PC-3 (cell line): Measurements from ENCODE around the gene TRMT112. TPM values are rescaled to one million over a fixed set of nuclear protein-coding genes. Genes with fewer than 3 reads are reported as not detected.
A peak's percentile ranks its signal among the peaks of the same experiment; 100 is the strongest.

Source experiments
- ATAC-seq: fragments of 200-7000 bp; cut with Tn5 transposase; 2 replicates; pipeline ENCODE4 v1.9.1; 2020; ENCODE audit warnings: mild to moderate bottlenecking, moderate library complexity
- BruUV-seq: library from RNA; stranded (reverse); fragments of 400-500 nt; replicated peaks from 2 replicates; lab custom pipeline; 2021; lab: Mats Ljungman, UMichigan
- CTCF ChIA-PET: fragments of 300-600 bp; sonication (Branson Sonifier 250); formaldehyde crosslinking; loops from one replicate; lab custom pipeline; 2022; ENCODE audit warnings: antibody characterized with exemption; lab: Charles Lee
- POLR2A ChIA-PET: fragments of 300-600 bp; sonication (Branson Sonifier 250); formaldehyde crosslinking; loops from one replicate; lab custom pipeline; 2022; ENCODE audit warnings: antibody characterized with exemption; ENCODE audit not compliant: unreplicated experiment; lab: Charles Lee
- DNase-seq: peaks from one replicate; pipeline ENCODE4 v3.0.0-alpha.2; 2015
- H2AFZ ChIP-seq: fragments of 300-600 bp; sonication (generic); 2 replicates; pipeline ENCODE4 v1.6.0; 2016; ENCODE audit warnings: antibody characterized with exemption, low read length
- H3F3A ChIP-seq: fragments of 300-600 bp; sonication (generic); one replicate; pipeline ENCODE4 v1.6.0; 2017; ENCODE audit warnings: antibody characterized with exemption, low read length, control low read depth, mild to moderate bottlenecking; ENCODE audit not compliant: unreplicated experiment
- H3K27ac ChIP-seq: fragments of 300-600 bp; sonication (generic); 2 replicates; pipeline ENCODE4 v1.5.1; 2016; ENCODE audit warnings: mild to moderate bottlenecking, low read length
- H3K27me3 ChIP-seq: fragments of 300-600 bp; sonication (generic); 2 replicates; pipeline ENCODE4 v1.6.1; 2016; ENCODE audit warnings: low read length, mixed read lengths
- H3K36me3 ChIP-seq: fragments of 300-600 bp; sonication (generic); 2 replicates; pipeline ENCODE4 v1.6.1; 2016; ENCODE audit warnings: low read depth, mixed run types, low read length, mixed read lengths
- H3K4me1 ChIP-seq: fragments of 300-600 bp; sonication (generic); 2 replicates; pipeline ENCODE4 v1.5.1; 2016; ENCODE audit warnings: low read length; ENCODE audit not compliant: insufficient read depth
- H3K4me2 ChIP-seq: fragments of 300-600 bp; sonication (generic); 2 replicates; pipeline ENCODE4 v1.6.0; 2016; ENCODE audit warnings: low read length
- H3K4me3 ChIP-seq: fragments of 300-600 bp; sonication (generic); 2 replicates; pipeline ENCODE4 v1.5.1; 2016; ENCODE audit warnings: mild to moderate bottlenecking, low read length, mixed read lengths
- H3K79me2 ChIP-seq: fragments of 300-600 bp; sonication (generic); 2 replicates; pipeline ENCODE4 v1.6.1; 2017; ENCODE audit warnings: low read length, mixed read lengths
- H3K9ac ChIP-seq: fragments of 300-600 bp; sonication (generic); 2 replicates; pipeline ENCODE4 v1.6.0; 2016; ENCODE audit warnings: mild to moderate bottlenecking, low read length
- H3K9me2 ChIP-seq: fragments of 300-600 bp; sonication (generic); replicated peaks from 2 replicates; pipeline ENCODE4 v1.6.1; 2016; ENCODE audit warnings: mixed run types, low read length, mixed read lengths
- H3K9me3 ChIP-seq: fragments of 300-600 bp; sonication (generic); 2 replicates; pipeline ENCODE4 v1.6.1; 2016; ENCODE audit warnings: low read length, mixed read lengths
- H4K20me1 ChIP-seq: fragments of 300-600 bp; sonication (generic); 2 replicates; pipeline ENCODE4 v1.6.1; 2016; ENCODE audit warnings: low read length, mixed read lengths
- EZH2 ChIP-seq: fragments of 300-600 bp; sonication (generic); IDR thresholded peaks from one replicate; pipeline ENCODE4 v1.6.1; 2017; ENCODE audit warnings: antibody characterized with exemption, mild to moderate bottlenecking, low read length; ENCODE audit not compliant: unreplicated experiment
- EZH2phosphoT487 ChIP-seq: fragments of 300-600 bp; sonication (generic); IDR thresholded peaks from 2 replicates; pipeline ENCODE4 v1.6.1; 2018; ENCODE audit warnings: mild to moderate bottlenecking, antibody characterized with exemption, low read length, borderline replicate concordance
- intact Hi-C: fragments of 100-400 bp; cut with micrococcal nuclease; formaldehyde crosslinking; loops from 2 replicates; pipeline ENCODE4 v1.9.0; 2023
- microRNA-seq: library from miRNA; unstranded; fragments of <30 nt; microRNA quantifications from one replicate; pipeline ENCODE4 v1.1.0, GENCODE V29; 2020; ENCODE audit not compliant: unreplicated experiment
- total RNA-seq: library from RNA; depleted of rRNA; stranded (reverse); fragments of >200 nt; gene quantifications from 2 replicates; pipeline ENCODE4 v1.2.3, GENCODE V29; 2014; rRNA removed
- TF ChIP-seq, protein P1 (sequence below): fragments of 300-600 bp; sonication (generic); conservative IDR thresholded peaks from 2 replicates; pipeline ENCODE4 v1.5.1; 2017; ENCODE audit warnings: antibody characterized with exemption, low read depth, mild to moderate bottlenecking, low read length

The TRMT112 gene
- total RNA-seq, 1 experiment from 2014 or later, result 812 TPM

DNA sequence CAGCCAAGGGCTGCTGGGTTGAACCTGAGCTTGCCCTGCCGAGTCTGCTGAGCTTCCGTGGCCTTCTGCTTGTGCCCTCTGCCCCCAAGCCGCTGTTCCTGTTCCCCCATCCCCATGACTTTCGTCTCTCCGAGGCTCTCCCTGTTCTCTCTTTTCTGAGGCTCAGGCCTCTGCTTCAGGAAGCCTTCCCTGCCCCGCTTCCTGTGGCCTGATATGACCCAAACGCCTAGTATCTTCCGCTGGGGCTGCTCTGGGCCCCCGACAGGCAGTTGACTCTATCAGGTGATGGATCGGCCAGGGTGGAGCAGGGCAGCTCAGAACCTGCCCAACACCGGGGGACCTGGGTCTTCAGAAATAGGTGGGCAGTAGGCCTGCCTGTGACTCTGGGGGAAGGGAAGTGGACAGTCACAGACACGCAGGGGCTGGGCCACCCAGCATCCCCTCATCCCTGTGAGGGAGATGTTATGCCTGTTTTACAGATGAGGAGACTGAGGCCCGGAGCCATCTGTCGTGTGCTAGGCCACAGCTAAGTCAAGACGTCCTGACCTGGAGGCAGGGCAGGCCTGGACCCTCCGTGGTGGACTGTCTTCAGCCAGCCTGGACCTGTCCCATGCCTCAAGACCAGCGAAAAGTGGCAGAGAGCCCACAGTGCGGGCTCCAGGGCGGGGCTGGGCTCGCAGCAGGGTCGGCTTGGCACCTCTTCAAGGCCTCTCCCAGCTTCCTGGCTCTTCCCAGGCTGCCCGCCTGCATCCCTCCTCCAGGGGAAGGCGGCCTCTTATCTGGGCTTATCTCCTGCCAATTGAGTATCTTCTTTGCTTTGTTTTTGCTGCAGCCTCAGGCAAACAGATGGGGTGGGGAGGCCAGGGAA, 49.1 kb downstream of the TRMT112 start:
- no peaks in the 10 kb centered on the region for H3K9me3 ChIP-seq
- peaks cover 35% of the 10 kb centered on the region for H3K4me1 ChIP-seq
- H3K27me3 ChIP-seq, result no peaks in the 10 kb centered on the region
- peak; percentile 58 for DNase-seq
- ATAC-seq, result peak; percentile 1
- H3K79me2 ChIP-seq, result peaks cover 14% of the 10 kb centered on the region; the same call in 1 of the 2 replicates
- peaks cover 13% of the 10 kb centered on the region; the same call in 1 of the 2 replicates for H3K36me3 ChIP-seq
- ChIA-PET POLR2A (no interaction called here), CTCF (no interaction called here)
- H3K9ac ChIP-seq, result no peak overlapping the region
- intact Hi-C loops, result no loop called here
- no peak overlapping the region for H2AFZ ChIP-seq
- H3K27ac ChIP-seq, result peak overlapping the region; percentile 59
- no peaks in the 10 kb centered on the region for H3K9me2 ChIP-seq
- H3K4me2 ChIP-seq, result peak overlapping the region; percentile 82
- BruUV-seq, result no TSS peak
- peak overlapping the region; percentile 69; the same call in 1 of the 2 replicates for H3K4me3 ChIP-seq
- H4K20me1 ChIP-seq, result no peaks in the 10 kb centered on the region
- no peak for TF ChIP-seq EZH2phosphoT487
- no peak for TF ChIP-seq EZH2
- TF ChIP-seq, protein P1, sequence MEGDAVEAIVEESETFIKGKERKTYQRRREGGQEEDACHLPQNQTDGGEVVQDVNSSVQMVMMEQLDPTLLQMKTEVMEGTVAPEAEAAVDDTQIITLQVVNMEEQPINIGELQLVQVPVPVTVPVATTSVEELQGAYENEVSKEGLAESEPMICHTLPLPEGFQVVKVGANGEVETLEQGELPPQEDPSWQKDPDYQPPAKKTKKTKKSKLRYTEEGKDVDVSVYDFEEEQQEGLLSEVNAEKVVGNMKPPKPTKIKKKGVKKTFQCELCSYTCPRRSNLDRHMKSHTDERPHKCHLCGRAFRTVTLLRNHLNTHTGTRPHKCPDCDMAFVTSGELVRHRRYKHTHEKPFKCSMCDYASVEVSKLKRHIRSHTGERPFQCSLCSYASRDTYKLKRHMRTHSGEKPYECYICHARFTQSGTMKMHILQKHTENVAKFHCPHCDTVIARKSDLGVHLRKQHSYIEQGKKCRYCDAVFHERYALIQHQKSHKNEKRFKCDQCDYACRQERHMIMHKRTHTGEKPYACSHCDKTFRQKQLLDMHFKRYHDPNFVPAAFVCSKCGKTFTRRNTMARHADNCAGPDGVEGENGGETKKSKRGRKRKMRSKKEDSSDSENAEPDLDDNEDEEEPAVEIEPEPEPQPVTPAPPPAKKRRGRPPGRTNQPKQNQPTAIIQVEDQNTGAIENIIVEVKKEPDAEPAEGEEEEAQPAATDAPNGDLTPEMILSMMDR, result no peak
- no peaks in the 10 kb centered on the region for H3F3A ChIP-seq

DNA sequence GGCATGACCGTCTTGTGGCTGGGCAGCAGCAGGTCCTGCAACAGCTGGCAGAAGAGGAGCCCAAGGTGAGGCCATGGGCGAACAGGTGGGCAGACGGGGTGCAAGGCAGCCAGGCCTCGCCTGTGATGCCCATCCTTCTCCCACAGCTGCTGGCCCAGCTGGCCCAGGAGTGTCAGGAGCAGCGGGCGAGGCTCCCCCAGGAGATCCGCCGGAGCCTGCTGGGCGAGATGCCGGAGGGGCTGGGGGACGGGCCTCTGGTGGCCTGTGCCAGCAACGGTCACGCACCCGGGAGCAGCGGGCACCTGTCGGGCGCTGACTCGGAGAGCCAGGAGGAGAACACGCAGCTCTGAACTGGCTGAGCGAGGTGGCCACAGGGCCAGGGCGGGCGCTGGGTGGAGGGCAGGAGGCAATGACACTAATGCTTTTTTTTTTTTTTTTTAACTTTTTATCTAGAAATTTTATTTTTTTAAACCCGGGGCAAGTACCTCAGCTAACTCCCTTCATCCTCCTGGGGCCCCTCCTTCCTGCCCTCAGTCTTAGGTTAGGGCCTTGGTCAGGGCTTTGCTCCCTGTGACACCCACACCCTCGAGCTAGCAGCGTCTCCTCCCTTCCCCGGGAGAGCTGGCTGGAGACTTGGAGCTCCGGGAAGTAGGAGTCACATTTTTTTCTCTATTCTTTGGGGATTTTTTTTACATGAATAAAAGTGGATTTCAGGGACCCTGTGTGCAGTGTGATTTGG, 50.0 kb downstream of the TRMT112 start:
- Histone ChIP-seq H3K27ac (no peak overlapping the region), H3F3A (no peaks in the 10 kb centered on the region), H3K27me3 (no peaks in the 10 kb centered on the region), H3K9me3 (no peaks in the 10 kb centered on the region), H3K4me2 (no peak overlapping the region), H3K9ac (no peak overlapping the region), H2AFZ (no peak overlapping the region), H4K20me1 (no peaks in the 10 kb centered on the region), H3K4me3 (no peak overlapping the region), H3K79me2 (peaks cover 11% of the 10 kb centered on the region; the same call in 1 of the 2 replicates), H3K9me2 (no peaks in the 10 kb centered on the region), H3K36me3 (peaks cover 21% of the 10 kb centered on the region; the same call in 1 of the 2 replicates), H3K4me1 (peaks cover 35% of the 10 kb centered on the region)
- intact Hi-C loops, result no loop called here
- ATAC-seq (no peak), DNase-seq (no peak)
- BruUV-seq, result no TSS peak
- TF ChIP-seq EZH2, result no peak
- TF ChIP-seq EZH2phosphoT487, result no peak
- TF ChIP-seq, protein P1, result no peak
- POLR2A ChIA-PET, result no interaction called here
- CTCF ChIA-PET, result no interaction called here

Small RNA genes within 50 kb of the gene (microRNA-seq; reads per million reads assigned to microRNA genes)
- 0.75 reads per million for gene MIR7155

Other genes starting within 250 kb of the TRMT112 start
- 71.4 and 77.1 TPM in 2 replicates for gene MACROD1, start 151.4 kb downstream of the TRMT112 start, total RNA-seq
- 543 and 557 TPM in 2 replicates for gene STIP1, start 131.4 kb downstream of the TRMT112 start, total RNA-seq
- 2.1 and 2.4 TPM in 2 replicates for gene FERMT3, start 110.8 kb downstream of the TRMT112 start, total RNA-seq
- 56.0 and 57.7 TPM in 2 replicates for gene TRPT1, start 91.4 kb downstream of the TRMT112 start, total RNA-seq
- 98.3 and 102 TPM in 2 replicates for gene NUDT22, start 91.3 kb downstream of the TRMT112 start, total RNA-seq
- gene DNAJC4, start 87.0 kb downstream of the TRMT112 start, total RNA-seq, result 20.4 and 25.4 TPM in 2 replicates
- 27.9 and 39.4 TPM in 2 replicates for gene VEGFB, start 83.0 kb downstream of the TRMT112 start, total RNA-seq
- gene FKBP2, start 76.5 kb downstream of the TRMT112 start, total RNA-seq, result 215 and 248 TPM in 2 replicates
- gene PPP1R14B, start 70.6 kb downstream of the TRMT112 start, total RNA-seq, result 1,496 and 2,060 TPM in 2 replicates
- gene PLCB3, start 66.0 kb downstream of the TRMT112 start, total RNA-seq, result 69.0 and 88.3 TPM in 2 replicates
- 360 and 368 TPM in 2 replicates for gene BAD, start 32.9 kb downstream of the TRMT112 start, total RNA-seq
- 32.4 and 47.5 TPM in 2 replicates for gene GPR137, start 31.7 kb downstream of the TRMT112 start, total RNA-seq
- gene KCNK4, start 26.3 kb downstream of the TRMT112 start, total RNA-seq, result 1.2 TPM in 1 of 2 replicates, not detected in the other
- 9.2 and 11.2 TPM in 2 replicates for gene CATSPERZ, start 17.2 kb downstream of the TRMT112 start, total RNA-seq
- gene ESRRA, start 12.0 kb downstream of the TRMT112 start, total RNA-seq, result 111 and 114 TPM in 2 replicates
- 467 and 585 TPM in 2 replicates for gene PRDX5, start 562 bp upstream of the TRMT112 start, total RNA-seq
- 19.6 and 21.0 TPM in 2 replicates for gene CCDC88B, start 22.6 kb upstream of the TRMT112 start, total RNA-seq
- gene RPS6KA4, start 41.6 kb upstream of the TRMT112 start, total RNA-seq, result 148 and 189 TPM in 2 replicates
- gene SLC22A11, start 238.4 kb upstream of the TRMT112 start, total RNA-seq, result not detected in 2 replicates